ENCODE data around the gene EPHB1.

GRCh38 chr3:135176881-135177280, 381.8 kb downstream of the EPHB1 start:
- no peak for TF ChIP-seq CTCF (IDR thresholded peaks at IDR 0.05; ENCODE audit: insufficient read depth, low read length)
- no peak for TF ChIP-seq POLR2AphosphoS5 (IDR thresholded peaks at IDR 0.05; ENCODE audit: low read depth)
- no peak for TF ChIP-seq GABPA (IDR thresholded peaks at IDR 0.05; ENCODE audit: low read depth)
- TF ChIP-seq, protein P1, sequence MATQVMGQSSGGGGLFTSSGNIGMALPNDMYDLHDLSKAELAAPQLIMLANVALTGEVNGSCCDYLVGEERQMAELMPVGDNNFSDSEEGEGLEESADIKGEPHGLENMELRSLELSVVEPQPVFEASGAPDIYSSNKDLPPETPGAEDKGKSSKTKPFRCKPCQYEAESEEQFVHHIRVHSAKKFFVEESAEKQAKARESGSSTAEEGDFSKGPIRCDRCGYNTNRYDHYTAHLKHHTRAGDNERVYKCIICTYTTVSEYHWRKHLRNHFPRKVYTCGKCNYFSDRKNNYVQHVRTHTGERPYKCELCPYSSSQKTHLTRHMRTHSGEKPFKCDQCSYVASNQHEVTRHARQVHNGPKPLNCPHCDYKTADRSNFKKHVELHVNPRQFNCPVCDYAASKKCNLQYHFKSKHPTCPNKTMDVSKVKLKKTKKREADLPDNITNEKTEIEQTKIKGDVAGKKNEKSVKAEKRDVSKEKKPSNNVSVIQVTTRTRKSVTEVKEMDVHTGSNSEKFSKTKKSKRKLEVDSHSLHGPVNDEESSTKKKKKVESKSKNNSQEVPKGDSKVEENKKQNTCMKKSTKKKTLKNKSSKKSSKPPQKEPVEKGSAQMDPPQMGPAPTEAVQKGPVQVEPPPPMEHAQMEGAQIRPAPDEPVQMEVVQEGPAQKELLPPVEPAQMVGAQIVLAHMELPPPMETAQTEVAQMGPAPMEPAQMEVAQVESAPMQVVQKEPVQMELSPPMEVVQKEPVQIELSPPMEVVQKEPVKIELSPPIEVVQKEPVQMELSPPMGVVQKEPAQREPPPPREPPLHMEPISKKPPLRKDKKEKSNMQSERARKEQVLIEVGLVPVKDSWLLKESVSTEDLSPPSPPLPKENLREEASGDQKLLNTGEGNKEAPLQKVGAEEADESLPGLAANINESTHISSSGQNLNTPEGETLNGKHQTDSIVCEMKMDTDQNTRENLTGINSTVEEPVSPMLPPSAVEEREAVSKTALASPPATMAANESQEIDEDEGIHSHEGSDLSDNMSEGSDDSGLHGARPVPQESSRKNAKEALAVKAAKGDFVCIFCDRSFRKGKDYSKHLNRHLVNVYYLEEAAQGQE (IDR thresholded peaks at IDR 0.05; ENCODE audit: insufficient replicate concordance, low read depth): no peak
- TF ChIP-seq SPI1 (IDR thresholded peaks at IDR 0.05; ENCODE audit: borderline replicate concordance, low read depth): no peak
